ENCODE results near the gene RPH3AL.

RPH3AL gene

DNA sequence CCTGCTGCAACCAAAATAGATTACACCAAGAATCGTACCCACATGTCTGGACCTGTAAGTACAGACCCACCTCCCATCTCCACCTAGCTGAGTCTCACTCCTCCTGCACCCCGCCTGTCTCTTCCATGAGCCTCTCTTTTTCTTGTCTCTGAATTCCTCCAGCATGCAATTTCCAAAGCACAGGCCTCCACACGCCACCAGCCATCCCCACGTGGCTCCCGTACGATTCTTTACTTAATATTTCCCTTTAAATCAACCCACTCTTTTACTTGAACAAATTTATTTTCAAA is 1.2 kb downstream of the RPH3AL start:
- no peak for DNase-seq (ENCODE audit: low spot score)
- Histone ChIP-seq H3K18ac (ENCODE audit: low read length) (peak overlapping the region; percentile 6), H3K23ac (ENCODE audit: low read depth, low read length, poor library complexity) (no peak overlapping the region), H3K79me1 (ENCODE audit: low read depth, low read length) (peaks cover 3% of the 10 kb centered on the region), H3K9ac (ENCODE audit: low read depth, low read length, poor library complexity) (no peak overlapping the region), H3K4me2 (ENCODE audit: insufficient read depth, low read length, poor library complexity, severe bottlenecking) (no peak overlapping the region), H3K9me3 (replicated peaks in 1 of 2; ENCODE audit: control insufficient read depth in 2 of 2, insufficient read depth in 1 of 2, low read depth in 1 of 2, low read length in 2 of 2) (peaks cover 0 to 2% of the 10 kb centered on the region in 2 donors), H2AFZ (ENCODE audit: low read length) (no peak overlapping the region), H2BK5ac (ENCODE audit: low read length) (no peak overlapping the region), H3K27ac (replicated peaks; ENCODE audit: low read length) (no peak overlapping the region), H2BK12ac (ENCODE audit: low read length) (no peak overlapping the region), H2BK120ac (ENCODE audit: low read depth, low read length) (no peak overlapping the region), H2BK15ac (ENCODE audit: low read length) (no peak overlapping the region), H2AK5ac (ENCODE audit: low read depth, low read length) (peak overlapping the region; percentile 41), H3K27me3 (ENCODE audit: control insufficient read depth in 3 of 3, insufficient read depth in 3 of 3, low read depth in 1 of 3, low read length in 3 of 3) (no peaks in the 10 kb centered on the region), H4K91ac (ENCODE audit: low read depth, low read length, poor library complexity) (no peak overlapping the region), H3K36me3 (replicated peaks in 1 of 2; ENCODE audit: control insufficient read depth in 2 of 2, insufficient read depth in 2 of 2, low read length in 2 of 2) (no peaks in the 10 kb centered on the region), H4K8ac (ENCODE audit: low read depth, low read length) (no peak overlapping the region), H3K14ac (ENCODE audit: low read length) (no peak overlapping the region), H3K4ac (ENCODE audit: low read length) (no peak overlapping the region), H3K4me1 (ENCODE audit: control insufficient read depth in 2 of 2, insufficient read depth in 1 of 2, low read depth in 1 of 2, low read length in 2 of 2) (peaks cover 19 to 22% of the 10 kb centered on the region in 2 donors), H3K4me3 (ENCODE audit: low read length in 2 of 2) (no peak overlapping the region)
- WGBS, 2 donors (ENCODE audit: extremely low coverage in 2 of 2, insufficient read length in 2 of 2, insufficient replicate concordance in 1 of 2), result 100% methylated on average over 3 of the region's 6 CpGs; no CpG with 5 or more reads in 1 of the 2 donors

- Histone ChIP-seq H2AFZ (ENCODE audit: low read length) (no peak overlapping the region), H4K8ac (ENCODE audit: low read depth, low read length) (no peak overlapping the region), H2BK120ac (ENCODE audit: low read depth, low read length) (no peak overlapping the region), H2BK5ac (ENCODE audit: low read length) (no peak overlapping the region), H3K23ac (ENCODE audit: low read depth, low read length, poor library complexity) (no peak overlapping the region), H3K4ac (ENCODE audit: low read length) (no peak overlapping the region), H3K4me2 (ENCODE audit: insufficient read depth, low read length, poor library complexity, severe bottlenecking) (no peak overlapping the region), H2BK12ac (ENCODE audit: low read length) (peak overlapping the region; percentile 46), H3K9ac (ENCODE audit: low read depth, low read length, poor library complexity) (no peak overlapping the region), H3K14ac (ENCODE audit: low read length) (no peak overlapping the region), H2AK5ac (ENCODE audit: low read depth, low read length) (peak overlapping the region; percentile 41), H3K4me1 (ENCODE audit: control insufficient read depth in 2 of 2, insufficient read depth in 1 of 2, low read depth in 1 of 2, low read length in 2 of 2) (peaks cover 19 to 22% of the 10 kb centered on the region in 2 donors), H3K79me1 (ENCODE audit: low read depth, low read length) (peaks cover 3% of the 10 kb centered on the region), H4K91ac (ENCODE audit: low read depth, low read length, poor library complexity) (no peak overlapping the region), H2BK15ac (ENCODE audit: low read length) (peak overlapping the region; percentile 41), H3K4me3 (ENCODE audit: low read length in 2 of 2) (no peak overlapping the region), H3K27me3 (ENCODE audit: control insufficient read depth in 3 of 3, insufficient read depth in 3 of 3, low read depth in 1 of 3, low read length in 3 of 3) (no peaks in the 10 kb centered on the region), H3K27ac (replicated peaks; ENCODE audit: low read length) (no peak overlapping the region), H3K36me3 (replicated peaks in 1 of 2; ENCODE audit: control insufficient read depth in 2 of 2, insufficient read depth in 2 of 2, low read length in 2 of 2) (no peaks in the 10 kb centered on the region), H3K18ac (ENCODE audit: low read length) (no peak overlapping the region), H3K9me3 (replicated peaks in 1 of 2; ENCODE audit: control insufficient read depth in 2 of 2, insufficient read depth in 1 of 2, low read depth in 1 of 2, low read length in 2 of 2) (peaks cover 0 to 2% of the 10 kb centered on the region in 2 donors)
- no peak for DNase-seq (ENCODE audit: low spot score)
- no CpG with 5 or more reads among the region's 8 CpGs for WGBS, 2 donors (ENCODE audit: extremely low coverage in 2 of 2, insufficient read length in 2 of 2, insufficient replicate concordance in 1 of 2)
Measured at GRCh38 chr17:350706-351448, 1.7 kb downstream of the RPH3AL start.

- Histone ChIP-seq H2AFZ (ENCODE audit: low read length) (no peak overlapping the region), H2AK5ac (ENCODE audit: low read depth, low read length) (no peak overlapping the region), H4K91ac (ENCODE audit: low read depth, low read length, poor library complexity) (no peak overlapping the region), H3K27ac (replicated peaks; ENCODE audit: low read length) (no peak overlapping the region), H2BK15ac (ENCODE audit: low read length) (no peak overlapping the region), H3K9me3 (replicated peaks in 1 of 2; ENCODE audit: control insufficient read depth in 2 of 2, insufficient read depth in 1 of 2, low read depth in 1 of 2, low read length in 2 of 2) (no peaks in the 10 kb centered on the region), H3K18ac (ENCODE audit: low read length) (no peak overlapping the region), H3K36me3 (replicated peaks in 1 of 2; ENCODE audit: control insufficient read depth in 2 of 2, insufficient read depth in 2 of 2, low read length in 2 of 2) (no peaks in the 10 kb centered on the region), H4K8ac (ENCODE audit: low read depth, low read length) (no peak overlapping the region), H3K4ac (ENCODE audit: low read length) (no peak overlapping the region), H3K4me1 (ENCODE audit: control insufficient read depth in 2 of 2, insufficient read depth in 1 of 2, low read depth in 1 of 2, low read length in 2 of 2) (peaks cover 19 to 22% of the 10 kb centered on the region in 2 donors), H3K79me1 (ENCODE audit: low read depth, low read length) (peaks cover 3% of the 10 kb centered on the region), H3K23ac (ENCODE audit: low read depth, low read length, poor library complexity) (no peak overlapping the region), H2BK12ac (ENCODE audit: low read length) (no peak overlapping the region), H3K9ac (ENCODE audit: low read depth, low read length, poor library complexity) (no peak overlapping the region), H2BK5ac (ENCODE audit: low read length) (no peak overlapping the region), H2BK120ac (ENCODE audit: low read depth, low read length) (no peak overlapping the region), H3K4me3 (ENCODE audit: low read length in 2 of 2) (no peak overlapping the region), H3K14ac (ENCODE audit: low read length) (no peak overlapping the region), H3K4me2 (ENCODE audit: insufficient read depth, low read length, poor library complexity, severe bottlenecking) (no peak overlapping the region), H3K27me3 (ENCODE audit: control insufficient read depth in 3 of 3, insufficient read depth in 3 of 3, low read depth in 1 of 3, low read length in 3 of 3) (no peaks in the 10 kb centered on the region)
- no CpG with 5 or more reads among the region's 3 CpGs for WGBS, 2 donors (ENCODE audit: extremely low coverage in 2 of 2, insufficient read length in 2 of 2, insufficient replicate concordance in 1 of 2)
- DNase-seq (ENCODE audit: low spot score), result no peak
Measured at GRCh38 chr17:349666-350065, 2.9 kb downstream of the RPH3AL start.

- Histone ChIP-seq H3K23ac (ENCODE audit: low read depth, low read length, poor library complexity) (no peak overlapping the region), H3K27me3 (ENCODE audit: control insufficient read depth in 3 of 3, insufficient read depth in 3 of 3, low read depth in 1 of 3, low read length in 3 of 3) (no peaks in the 10 kb centered on the region), H3K4me3 (ENCODE audit: low read length in 2 of 2) (no peak overlapping the region), H2BK5ac (ENCODE audit: low read length) (no peak overlapping the region), H3K4me2 (ENCODE audit: insufficient read depth, low read length, poor library complexity, severe bottlenecking) (no peak overlapping the region), H4K8ac (ENCODE audit: low read depth, low read length) (no peak overlapping the region), H3K9ac (ENCODE audit: low read depth, low read length, poor library complexity) (no peak overlapping the region), H3K36me3 (replicated peaks in 1 of 2; ENCODE audit: control insufficient read depth in 2 of 2, insufficient read depth in 2 of 2, low read length in 2 of 2) (no peaks in the 10 kb centered on the region), H3K4ac (ENCODE audit: low read length) (no peak overlapping the region), H3K79me1 (ENCODE audit: low read depth, low read length) (peaks cover 3% of the 10 kb centered on the region), H2BK12ac (ENCODE audit: low read length) (no peak overlapping the region), H3K18ac (ENCODE audit: low read length) (peak overlapping the region; percentile 32), H3K4me1 (ENCODE audit: control insufficient read depth in 2 of 2, insufficient read depth in 1 of 2, low read depth in 1 of 2, low read length in 2 of 2) (peaks cover 19 to 22% of the 10 kb centered on the region in 2 donors), H3K14ac (ENCODE audit: low read length) (no peak overlapping the region), H3K27ac (replicated peaks; ENCODE audit: low read length) (peak overlapping the region; percentile 6), H4K91ac (ENCODE audit: low read depth, low read length, poor library complexity) (peak overlapping the region; percentile 45), H2AK5ac (ENCODE audit: low read depth, low read length) (peak overlapping the region; percentile 39), H2AFZ (ENCODE audit: low read length) (peak overlapping the region; percentile 15), H3K9me3 (replicated peaks in 1 of 2; ENCODE audit: control insufficient read depth in 2 of 2, insufficient read depth in 1 of 2, low read depth in 1 of 2, low read length in 2 of 2) (no peaks in the 10 kb centered on the region), H2BK120ac (ENCODE audit: low read depth, low read length) (no peak overlapping the region), H2BK15ac (ENCODE audit: low read length) (no peak overlapping the region)
- no peak for DNase-seq (ENCODE audit: low spot score)
- no CpG with 5 or more reads among the region's 12 CpGs for WGBS, 2 donors (ENCODE audit: extremely low coverage in 2 of 2, insufficient read length in 2 of 2, insufficient replicate concordance in 1 of 2)
Measured at GRCh38 chr17:348692-349425, 3.7 kb downstream of the RPH3AL start.
